Measurements from ENCODE around the gene ADAT3.

DNA sequence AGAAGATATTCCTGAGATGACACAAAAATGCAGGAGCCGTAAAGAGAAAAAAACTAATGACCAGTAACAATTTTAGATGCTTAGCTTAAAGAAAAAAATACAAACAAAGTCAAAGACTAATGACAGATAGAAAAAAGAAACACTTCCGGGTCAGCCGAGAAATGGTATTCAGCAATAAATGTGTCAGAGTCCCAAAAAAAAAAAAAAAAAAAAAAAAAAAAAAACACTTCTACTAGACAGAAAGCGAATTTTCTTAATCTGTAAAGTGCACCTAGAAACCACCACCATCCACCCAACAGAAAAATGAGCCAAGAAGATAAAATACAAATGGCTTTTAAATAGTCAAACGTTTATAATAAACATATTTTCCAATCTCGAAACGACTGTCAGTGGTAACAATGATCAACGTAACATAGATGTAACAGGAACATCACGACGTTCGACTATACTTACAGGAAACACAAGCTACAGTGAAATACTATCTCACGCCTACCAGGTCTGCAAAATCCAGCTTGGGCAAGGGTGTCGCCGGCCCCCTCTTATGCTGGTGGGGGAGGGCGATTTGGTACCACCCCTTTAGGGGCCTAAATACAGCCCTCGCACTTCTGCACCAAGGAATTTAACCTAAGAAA, 30.5 kb upstream of the ADAT3 start:
- TF ChIP-seq CTCF (IDR thresholded peaks at IDR 0.05) (no peak), POLR2A (IDR thresholded peaks at IDR 0.05) (no peak)
